Cardiac muscle cell (in vitro differentiated cells and primary cell): ENCODE data around the gene PRRC2B. TPM values are rescaled to one million over a fixed set of nuclear protein-coding genes. Genes with fewer than 3 reads are reported as not detected.
"Not testable (repeated sequence)": the region's sequence is repeated elsewhere in the genome, so short reads cannot be mapped to it uniquely, and the experiment has no call there.

Source experiments
- DNase-seq, 2 donors: peaks; one replicate each; pipeline versions ENCODE4 v3.0.0 to v3.0.0-alpha.2; 2010 to 2017; ENCODE audit warnings: low read depth in 1 of 2, low spot score in 1 of 2
- H3K27ac ChIP-seq: fragments of 200-600 bp; sonication (generic); 2 replicates; pipeline ENCODE4 v1.5.1; 2016
- H3K27me3 ChIP-seq: fragments of 200-600 bp; sonication (generic); 2 replicates; pipeline ENCODE4 v1.6.0; 2016; ENCODE audit warnings: control low read depth
- H3K36me3 ChIP-seq: fragments of 200-600 bp; sonication (generic); 2 replicates; pipeline ENCODE4 v1.5.1; 2016; ENCODE audit warnings: control low read depth
- H3K4me1 ChIP-seq: fragments of 200-600 bp; sonication (generic); 2 replicates; pipeline ENCODE4 v1.8.1; 2017; ENCODE audit warnings: low read depth, mild to moderate bottlenecking, mixed run types
- H3K4me3 ChIP-seq: fragments of 200-600 bp; sonication (generic); 2 replicates; pipeline ENCODE4 v1.5.1; 2016; ENCODE audit warnings: mild to moderate bottlenecking
- H3K9me3 ChIP-seq: fragments of 200-600 bp; sonication (generic); 2 replicates; pipeline ENCODE4 v1.5.1; 2017; ENCODE audit warnings: low read depth, mild to moderate bottlenecking, control low read depth
- CTCF ChIP-seq: IDR thresholded peaks from 2 replicates; pipeline ENCODE4 v1.5.1; 2012; ENCODE audit warnings: low read depth, mild to moderate bottlenecking, low read length
- polyA plus RNA-seq: library from polyadenylated mRNA; unstranded; fragments of >200 nt; fragmentation: Nextera tagmentation; extraction: Ambion mirVana; gene quantifications from 2 replicates; pipeline ENCODE4 v1.2.1, GENCODE V29; 2016
- total RNA-seq: library from RNA; depleted of rRNA; stranded (reverse); fragments of >200 nt; gene quantifications from 2 replicates; pipeline ENCODE4 v1.2.3, GENCODE V29; 2016

The PRRC2B gene
- total and polyA plus RNA-seq, 2 experiments from 2014 or later = 71.1 to 259 TPM

- no peaks in the 10 kb centered on the region for H3K36me3 ChIP-seq
- no peak for DNase-seq
- no peaks in the 10 kb centered on the region for H3K9me3 ChIP-seq
- no peaks in the 10 kb centered on the region for H3K27me3 ChIP-seq
- no peak overlapping the region for H3K27ac ChIP-seq
- TF ChIP-seq CTCF = no peak
- H3K4me1 ChIP-seq = peaks cover 14% of the 10 kb centered on the region
- H3K4me3 ChIP-seq = no peak overlapping the region
Measured at GRCh38 chr9:131391504-131391903, 2.4 kb upstream of the PRRC2B start.

- peak; percentile 54 to 60 for DNase-seq
- peak overlapping the region; percentile 98 for H3K27ac ChIP-seq
- H3K9me3 ChIP-seq = no peaks in the 10 kb centered on the region
- TF ChIP-seq CTCF = no peak
- no peaks in the 10 kb centered on the region for H3K27me3 ChIP-seq
- peak overlapping the region; percentile 91 for H3K4me3 ChIP-seq
- peaks cover 39% of the 10 kb centered on the region for H3K4me1 ChIP-seq
- H3K36me3 ChIP-seq = no peaks in the 10 kb centered on the region
Measured at GRCh38 chr9:131394464-131395156, 724 bp downstream of the PRRC2B start.

GRCh38 chr9:131395157-131396098 is 1.5 kb downstream of the PRRC2B start:
- H3K27ac ChIP-seq = peak overlapping the region; percentile 98
- DNase-seq = no peak
- H3K4me3 ChIP-seq = peak overlapping the region; percentile 91
- no peak for TF ChIP-seq CTCF
- H3K27me3 ChIP-seq = no peaks in the 10 kb centered on the region
- no peaks in the 10 kb centered on the region for H3K36me3 ChIP-seq
- no peaks in the 10 kb centered on the region for H3K9me3 ChIP-seq
- H3K4me1 ChIP-seq = peaks cover 39% of the 10 kb centered on the region

- not testable (repeated sequence) for DNase-seq
Measured at GRCh38 chr9:131396099-131396479, 2.2 kb downstream of the PRRC2B start.

GRCh38 chr9:131396626-131397025 is 2.7 kb downstream of the PRRC2B start:
- H3K36me3 ChIP-seq = no peaks in the 10 kb centered on the region
- H3K27me3 ChIP-seq = no peaks in the 10 kb centered on the region
- H3K4me1 ChIP-seq = peaks cover 39% of the 10 kb centered on the region
- H3K27ac ChIP-seq = peak overlapping the region; percentile 77
- H3K9me3 ChIP-seq = no peaks in the 10 kb centered on the region
- peak overlapping the region; percentile 1 for H3K4me3 ChIP-seq
- DNase-seq = no peak
- no peak for TF ChIP-seq CTCF

More at GRCh38 chr9:131396099-131396479, 2.2 kb downstream of the PRRC2B start:
- peak overlapping the region; percentile 77 for H3K27ac ChIP-seq
- H3K9me3 ChIP-seq, H3K36me3 ChIP-seq, H3K27me3 ChIP-seq: not testable (repeated sequence)
- H3K4me3 ChIP-seq = peak overlapping the region; percentile 91
- peaks cover 39% of the 10 kb centered on the region for H3K4me1 ChIP-seq
